ENCODE results near the gene TSKU.
A peak's percentile ranks its signal among the peaks of the same experiment; 100 is the strongest.
"Not testable (repeated sequence)": the region's sequence is repeated elsewhere in the genome, so short reads cannot be mapped to it uniquely, and the experiment has no call there.

TSKU gene

GRCh38 chr11:76800466-76801200, 17.5 kb downstream of the TSKU start:
- no peak for DNase-seq (ENCODE audit: extremely low read depth in 1 of 2, low read depth in 1 of 2)

- DNase-seq (ENCODE audit: extremely low read depth in 1 of 2, low read depth in 1 of 2), result no peak
Measured at GRCh38 chr11:76801225-76801624, 18.1 kb downstream of the TSKU start.

GRCh38 chr11:76801736-76802135, 18.6 kb downstream of the TSKU start:
- no peak for DNase-seq (ENCODE audit: extremely low read depth in 1 of 2, low read depth in 1 of 2)

GRCh38 chr11:76802151-76802550, 19.0 kb downstream of the TSKU start:
- no peak for DNase-seq (ENCODE audit: extremely low read depth in 1 of 2, low read depth in 1 of 2)

- DNase-seq (ENCODE audit: extremely low read depth in 1 of 2, low read depth in 1 of 2), result no peak
Measured at GRCh38 chr11:76802621-76803020, 19.5 kb downstream of the TSKU start.

GRCh38 chr11:76803023-76803422, 19.9 kb downstream of the TSKU start:
- no peak for DNase-seq (ENCODE audit: extremely low read depth in 1 of 2, low read depth in 1 of 2)

- no peak for DNase-seq (ENCODE audit: extremely low read depth in 1 of 2, low read depth in 1 of 2)
Measured at GRCh38 chr11:76803811-76804600, 20.9 kb downstream of the TSKU start.

GRCh38 chr11:76805206-76805913, 22.2 kb downstream of the TSKU start:
- no peak for DNase-seq (ENCODE audit: extremely low read depth in 1 of 2, low read depth in 1 of 2)

- no peak for DNase-seq (ENCODE audit: extremely low read depth in 1 of 2, low read depth in 1 of 2)
Measured at GRCh38 chr11:76806131-76806530, 23.0 kb downstream of the TSKU start.

GRCh38 chr11:76806608-76807205, 23.6 kb downstream of the TSKU start:
- DNase-seq (ENCODE audit: extremely low read depth in 1 of 2, low read depth in 1 of 2), result no peak

- DNase-seq (ENCODE audit: extremely low read depth in 1 of 2, low read depth in 1 of 2), result peak; percentile 16 to 55
Measured at GRCh38 chr11:76807206-76807875, 24.2 kb downstream of the TSKU start.

GRCh38 chr11:76808171-76808570, 25.0 kb downstream of the TSKU start:
- no peak for DNase-seq (ENCODE audit: extremely low read depth in 1 of 2, low read depth in 1 of 2)

- DNase-seq (ENCODE audit: extremely low read depth in 1 of 2, low read depth in 1 of 2), result no peak
Measured at GRCh38 chr11:76808996-76809395, 25.8 kb downstream of the TSKU start.

GRCh38 chr11:76810151-76810853, 27.1 kb downstream of the TSKU start:
- no peak for DNase-seq (ENCODE audit: extremely low read depth in 1 of 2, low read depth in 1 of 2)

GRCh38 chr11:76811259-76811658, 28.1 kb downstream of the TSKU start:
- DNase-seq (ENCODE audit: extremely low read depth in 1 of 2, low read depth in 1 of 2), result no peak

- DNase-seq (ENCODE audit: extremely low read depth in 1 of 2, low read depth in 1 of 2), result no peak
Measured at GRCh38 chr11:76814414-76814813, 31.3 kb downstream of the TSKU start.

GRCh38 chr11:76815678-76816077, 32.5 kb downstream of the TSKU start:
- DNase-seq (ENCODE audit: extremely low read depth in 1 of 2, low read depth in 1 of 2), result not testable (repeated sequence)

- DNase-seq (ENCODE audit: extremely low read depth in 1 of 2, low read depth in 1 of 2), result no peak
Measured at GRCh38 chr11:76820184-76820566, 37.0 kb downstream of the TSKU start.

- not testable (repeated sequence) for DNase-seq (ENCODE audit: extremely low read depth in 1 of 2, low read depth in 1 of 2)
Measured at GRCh38 chr11:76821396-76821795, 38.2 kb downstream of the TSKU start.

- no peak for DNase-seq (ENCODE audit: extremely low read depth in 1 of 2, low read depth in 1 of 2)
Measured at GRCh38 chr11:76822406-76822805, 39.2 kb downstream of the TSKU start.
